Measurements from ENCODE around the gene CCDC124.

GRCh38 chr19:17915940-17916593 is 16.7 kb upstream of the CCDC124 start:
- TF ChIP-seq RFX5 (IDR thresholded peaks at IDR 0.05; ENCODE audit: low read depth, low read length) (no peak), PRDM15 (CRISPR knock-in tag; IDR thresholded peaks at IDR 0.05) (no peak)
